Activated T-helper 9 cell treated with anti-CD3 and anti-CD28 coated beads, Interleukin-2, amount 50 U/mL, for 16 hours (primary cell): ENCODE measurements around the gene PDE4B.
"Not testable (repeated sequence)": the region's sequence is repeated elsewhere in the genome, so short reads cannot be mapped to it uniquely, and the experiment has no call there.

ENCODE experiments used
- DNase-seq: peaks from one replicate; pipeline ENCODE4 v3.0.0-alpha.2; 2020; ENCODE audit warnings: low read depth

Gene PDE4B

DNA sequence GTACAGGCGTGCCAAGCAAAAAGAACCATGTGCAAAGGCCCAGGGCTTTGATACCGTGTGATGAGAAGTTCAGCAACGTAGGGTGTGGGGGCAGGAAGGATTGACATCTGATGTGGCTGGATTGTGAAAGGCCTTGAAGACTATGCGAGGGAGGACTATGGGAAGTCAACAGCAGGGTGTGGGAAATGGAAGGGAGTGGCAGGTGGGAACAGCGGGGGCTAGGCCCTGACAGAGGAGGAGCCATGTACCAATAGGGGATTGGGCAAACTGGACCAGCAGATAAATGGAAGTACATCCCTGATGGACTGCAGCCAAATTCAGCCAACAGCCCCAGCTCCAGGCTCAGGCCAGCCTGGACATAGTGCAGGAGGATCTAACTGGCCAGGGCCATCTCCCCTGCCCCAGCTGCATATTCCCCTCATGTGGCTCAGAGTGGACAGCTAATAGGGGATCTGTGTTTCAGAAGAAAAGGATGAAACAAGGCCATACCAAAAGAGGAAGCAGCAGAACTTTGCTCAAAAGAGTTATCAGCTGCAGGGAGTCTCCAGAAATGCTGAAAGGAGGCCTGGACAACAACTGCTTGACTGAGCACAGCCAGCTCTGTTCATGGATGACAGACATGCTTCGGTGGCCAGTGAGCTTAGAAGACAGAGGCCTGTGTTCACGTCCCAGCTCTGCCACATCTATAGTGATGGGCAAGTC lies 601.0 kb downstream of the PDE4B start:
- no peak for DNase-seq

DNA sequence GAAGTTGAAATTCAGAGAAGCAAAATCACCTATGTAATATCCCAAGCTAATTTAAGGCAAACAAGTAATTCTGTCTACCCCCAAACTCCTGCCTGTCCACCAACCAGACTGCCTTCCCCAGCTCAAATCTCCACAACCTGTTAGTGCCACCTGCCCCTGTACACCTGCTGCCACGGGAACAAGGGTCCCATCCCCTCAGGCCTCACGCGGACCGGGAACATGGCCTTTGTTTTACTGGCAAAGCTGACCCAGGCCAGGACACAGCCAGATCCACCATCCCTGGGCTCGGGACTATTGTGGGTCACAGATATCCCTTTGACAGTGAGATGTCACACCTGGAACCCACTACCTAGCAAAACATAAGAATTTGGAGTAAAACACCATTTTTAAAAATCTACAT lies 601.9 kb downstream of the PDE4B start:
- DNase-seq, result no peak

DNA sequence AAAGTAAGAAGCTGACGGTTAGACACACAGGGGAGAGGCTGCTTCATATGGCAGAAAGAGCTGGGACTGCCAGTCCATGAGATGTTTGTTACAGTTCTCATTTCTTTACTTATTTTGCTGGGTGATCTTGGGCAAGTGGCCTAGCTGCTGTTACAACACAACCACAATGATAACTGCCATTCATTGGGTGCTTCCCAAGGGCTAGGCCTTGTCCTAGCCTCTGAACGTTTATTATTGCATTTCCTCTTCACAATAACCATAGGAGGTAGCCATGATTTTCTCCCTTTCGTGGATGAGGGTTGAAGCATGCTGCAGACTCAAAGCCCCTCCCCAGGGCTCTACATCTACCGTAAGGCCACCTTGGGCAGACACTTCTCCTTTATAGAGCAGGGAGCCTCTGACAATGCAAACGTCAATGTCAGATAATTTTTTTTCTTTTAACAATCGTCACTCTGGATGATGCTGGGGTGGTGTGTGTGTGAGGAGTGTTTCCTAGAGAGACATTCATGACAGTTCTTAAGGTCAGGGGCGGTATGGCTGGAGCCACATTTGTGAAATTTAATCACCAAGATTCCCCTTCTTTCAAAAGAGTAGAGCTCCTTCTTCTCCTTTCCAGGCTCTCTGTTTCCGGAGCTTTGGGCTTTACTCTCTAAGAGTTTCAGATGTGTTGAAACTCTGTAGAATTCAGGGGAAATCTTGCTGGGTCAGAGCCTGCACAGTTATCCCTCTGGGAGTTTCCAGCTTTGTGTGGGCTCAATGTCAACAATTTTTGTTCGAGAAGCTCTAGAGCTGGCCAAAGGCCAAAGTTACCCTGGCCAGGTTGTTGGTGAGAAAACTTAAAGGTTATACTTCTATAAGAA lies 602.7 kb downstream of the PDE4B start:
- DNase-seq, result no peak

GRCh38 chr1:66396212-66396890 lies 603.7 kb downstream of the PDE4B start:
- DNase-seq, result no peak

DNA sequence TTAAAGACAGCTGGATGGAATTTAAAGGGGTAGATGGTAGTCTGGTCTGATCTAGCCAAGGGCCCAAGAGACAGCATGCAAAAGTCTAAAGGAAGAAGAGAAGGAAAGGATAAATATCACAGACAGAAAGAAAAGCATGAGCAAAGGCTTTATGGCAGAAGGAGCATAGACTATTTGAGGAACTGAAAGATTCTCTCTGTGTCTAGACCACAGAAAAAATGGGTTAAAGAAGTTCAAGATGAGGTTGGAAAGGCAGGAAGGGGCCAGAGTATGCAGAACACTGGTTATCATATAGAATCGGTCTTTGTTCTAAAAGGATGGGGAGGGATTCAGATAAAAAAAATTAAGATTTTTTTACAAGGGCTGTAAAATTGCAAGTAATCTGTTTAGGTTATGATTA lies 604.5 kb downstream of the PDE4B start:
- no peak for DNase-seq

DNA sequence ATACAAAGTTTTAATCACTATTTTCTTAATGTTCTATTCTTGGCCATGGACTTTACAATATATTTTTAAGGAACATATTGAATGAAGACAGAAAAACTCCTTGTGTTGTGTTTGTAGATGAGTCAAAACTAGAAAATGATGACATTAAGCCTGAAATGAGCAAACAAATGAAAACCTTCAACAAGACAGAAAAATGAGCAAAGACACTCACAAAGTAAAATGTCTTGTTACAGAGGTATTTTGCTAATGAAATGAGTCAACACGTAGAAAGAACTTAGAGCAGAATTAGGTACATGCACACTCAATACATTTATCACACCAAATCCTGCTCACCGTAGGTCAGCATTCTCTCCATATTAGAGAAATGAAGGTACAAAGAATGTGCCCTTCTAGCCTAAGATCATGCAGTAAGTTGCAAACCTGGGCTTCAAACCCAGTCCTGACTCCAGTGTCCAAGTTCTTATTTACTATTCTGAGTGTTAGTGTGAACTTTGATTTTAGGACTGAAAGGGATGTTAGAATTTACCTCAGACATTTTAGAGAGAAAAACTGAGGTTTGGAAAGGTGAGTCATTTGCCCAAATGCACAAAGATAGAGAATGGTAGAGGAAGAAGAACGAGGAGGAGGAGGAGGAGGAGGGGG lies 607.3 kb downstream of the PDE4B start:
- no peak for DNase-seq

DNA sequence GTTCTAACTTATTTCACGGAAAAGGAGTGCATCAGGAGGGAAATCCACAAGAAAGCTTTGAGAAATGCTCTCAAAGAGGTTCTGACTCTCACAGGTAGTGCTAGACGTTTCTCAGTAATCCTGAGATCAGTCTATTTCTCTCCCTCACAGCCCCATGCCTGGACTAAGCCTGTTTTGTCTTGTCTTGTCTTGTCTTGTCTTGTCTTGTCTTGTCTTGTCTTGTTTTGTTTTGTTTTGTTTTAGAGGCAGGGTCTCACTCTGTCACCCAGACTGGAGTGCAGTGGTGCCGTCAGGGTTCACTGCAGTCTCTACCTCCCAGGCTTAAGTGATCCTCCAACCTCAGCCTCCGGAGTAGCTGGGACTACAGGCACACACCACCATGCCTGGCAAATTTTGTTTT lies 608.0 kb downstream of the PDE4B start:
- no peak for DNase-seq

DNA sequence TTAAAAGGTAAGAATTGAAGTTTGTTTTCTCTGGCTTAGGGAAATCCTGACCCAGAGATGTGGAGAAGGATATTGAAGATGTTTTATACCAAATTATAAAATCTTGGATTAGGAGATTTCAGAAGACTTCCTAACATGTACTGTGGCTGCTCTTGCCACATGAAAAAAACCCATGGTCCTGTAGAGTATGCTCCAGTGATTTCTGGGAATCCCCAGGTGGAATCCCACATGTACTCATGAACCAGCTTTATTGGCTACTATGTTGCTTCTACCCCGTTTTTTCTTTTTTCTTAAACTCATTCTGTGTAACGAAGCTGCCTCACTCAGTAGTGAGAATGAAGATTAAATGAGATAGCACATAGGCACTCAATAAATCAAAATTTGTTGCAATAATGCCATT lies 608.5 kb downstream of the PDE4B start:
- no peak for DNase-seq

GRCh38 chr1:66402194-66402593 lies 609.5 kb downstream of the PDE4B start:
- no peak for DNase-seq

DNA sequence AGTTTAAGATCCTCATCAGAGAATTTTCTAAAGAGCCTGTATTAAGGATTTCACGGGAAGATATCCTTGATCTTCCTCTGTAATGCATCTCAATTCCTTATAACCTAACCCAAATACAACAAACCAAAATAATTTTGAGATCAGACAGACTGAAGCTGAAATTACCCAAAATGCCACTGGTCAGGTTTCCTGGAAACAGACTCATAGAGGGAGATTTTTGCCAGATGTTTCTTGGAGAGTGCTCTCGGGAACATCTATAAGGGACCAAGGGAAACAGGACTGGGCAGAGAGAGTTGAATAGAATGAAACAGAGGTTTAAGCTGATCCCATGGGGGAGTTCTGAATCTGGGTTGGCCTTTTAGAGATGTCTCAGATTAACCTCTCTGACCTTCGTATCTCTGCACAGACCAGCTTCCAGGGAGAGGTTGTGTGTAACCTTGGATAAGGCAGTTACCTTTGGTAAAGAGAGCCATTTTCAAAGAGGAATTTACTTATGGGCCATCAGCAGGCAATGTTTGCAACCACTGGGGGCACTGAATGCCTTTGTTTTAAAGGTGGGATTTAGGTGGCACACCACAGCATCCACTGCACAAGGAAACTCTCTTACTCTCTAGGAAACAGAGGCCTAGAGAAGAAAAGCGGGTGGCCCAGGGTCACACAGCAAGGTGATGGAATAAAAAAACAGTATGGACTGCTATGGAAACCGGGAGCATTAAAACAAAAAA lies 610.5 kb downstream of the PDE4B start:
- no peak for DNase-seq

DNA sequence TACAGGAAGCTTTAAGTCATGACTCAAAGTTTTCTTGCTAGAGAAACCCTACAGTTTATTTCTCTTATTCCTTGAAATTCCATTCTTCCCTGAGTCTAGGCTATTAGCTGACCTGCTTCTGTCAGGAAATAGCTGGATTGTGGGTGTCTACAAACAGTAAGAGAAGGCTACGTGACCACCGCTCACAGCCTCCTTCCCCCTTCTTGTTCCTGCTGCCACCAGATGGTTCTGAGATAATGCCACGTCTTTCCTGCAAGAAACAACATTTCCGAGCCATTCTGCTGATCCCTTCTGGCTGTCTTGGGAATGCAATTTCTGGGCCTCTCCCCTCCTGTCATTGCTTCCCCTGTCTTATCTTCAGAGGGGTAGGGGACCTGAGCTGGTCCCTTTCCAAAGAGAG lies 612.4 kb downstream of the PDE4B start:
- no peak for DNase-seq

DNA sequence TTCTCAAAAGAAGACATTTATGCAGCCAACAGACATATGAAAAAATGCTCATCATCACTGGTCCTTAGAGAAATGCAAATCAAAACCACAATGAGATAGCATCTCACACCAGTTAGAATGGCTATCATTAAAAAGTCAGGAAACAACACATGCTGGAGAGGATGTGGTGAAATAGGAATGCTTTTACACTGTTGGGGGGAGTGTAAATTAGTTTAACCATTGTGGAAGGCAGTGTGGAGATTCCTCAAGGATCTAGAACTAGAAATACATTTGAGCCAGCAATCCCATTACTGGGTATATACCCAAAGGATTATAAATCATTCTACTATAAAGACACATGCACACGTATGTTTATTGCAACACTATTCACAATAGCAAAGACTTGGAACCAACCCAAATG lies 618.8 kb downstream of the PDE4B start:
- DNase-seq, result not testable (repeated sequence)

- DNase-seq, result no peak
Measured at GRCh38 chr1:66412704-66413103, 620.0 kb downstream of the PDE4B start.

DNA sequence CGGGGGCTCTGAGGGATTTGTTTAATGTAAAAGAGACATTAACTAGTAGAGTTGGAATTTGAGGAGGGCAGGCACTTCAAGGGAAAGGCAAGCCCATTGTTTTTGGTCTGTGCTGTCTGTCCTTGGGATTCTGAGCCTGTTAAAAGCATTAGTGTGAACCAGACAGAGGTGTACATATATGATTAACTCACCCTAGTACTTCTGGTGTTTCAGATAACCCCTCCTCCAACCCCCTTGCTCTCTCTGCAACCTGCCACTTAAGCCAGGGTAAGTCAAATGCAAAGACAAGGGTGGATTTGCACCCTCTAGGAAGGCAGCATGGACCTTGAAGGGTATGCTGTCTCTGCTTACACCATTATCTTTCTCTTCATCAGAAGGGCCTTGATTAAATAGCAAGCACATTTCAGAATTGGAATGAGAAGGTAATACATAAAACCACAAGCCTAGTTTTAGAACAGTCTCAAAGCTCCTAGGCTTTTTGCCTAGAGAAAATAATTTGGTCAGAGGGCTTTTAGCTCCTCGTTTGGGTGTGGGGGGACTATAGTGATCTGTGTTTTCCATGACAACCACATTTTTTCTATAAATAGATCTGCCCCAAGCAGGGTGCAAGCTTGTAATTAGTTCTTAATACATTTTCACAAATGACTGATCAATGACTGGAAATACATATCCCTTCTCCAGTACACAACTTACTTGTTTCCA lies 620.6 kb downstream of the PDE4B start:
- DNase-seq, result no peak

DNA sequence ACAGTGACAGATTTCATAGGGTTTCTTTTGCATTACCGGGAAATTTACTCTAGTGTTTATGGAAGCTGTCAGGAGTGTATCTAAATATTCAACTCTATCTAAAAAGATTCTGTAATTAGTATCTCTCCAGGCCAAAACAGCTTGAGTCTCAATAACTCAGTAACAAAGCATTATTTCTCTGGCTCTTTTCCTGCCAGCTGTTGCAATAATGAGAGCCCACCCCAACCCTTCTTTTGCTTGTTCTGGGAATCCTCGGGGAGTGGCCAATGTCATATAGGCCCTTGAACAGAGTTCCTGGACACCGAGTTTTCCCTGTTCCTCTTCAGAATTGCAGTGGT lies 621.1 kb downstream of the PDE4B start:
- DNase-seq, result no peak

GRCh38 chr1:66415281-66415680 lies 622.6 kb downstream of the PDE4B start:
- DNase-seq, result no peak

DNA sequence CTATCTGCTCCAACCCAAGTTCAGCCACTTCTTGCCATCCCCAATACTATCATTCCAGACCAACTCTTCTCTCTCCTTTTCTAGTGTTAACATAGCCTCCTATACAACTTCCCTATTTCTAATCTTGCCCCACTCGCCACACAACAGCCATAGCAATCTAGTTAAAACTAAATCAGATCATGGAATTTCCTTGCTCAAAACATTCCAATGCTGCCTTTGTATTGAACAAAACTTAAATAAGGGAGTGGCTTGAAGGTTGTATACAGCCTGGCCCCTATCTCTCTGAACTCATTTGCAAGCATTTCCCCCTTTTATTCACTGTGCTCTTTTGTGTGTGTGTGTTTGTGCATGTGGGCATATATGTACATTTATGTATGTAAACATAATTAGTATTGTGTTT lies 623.2 kb downstream of the PDE4B start:
- no peak for DNase-seq

DNA sequence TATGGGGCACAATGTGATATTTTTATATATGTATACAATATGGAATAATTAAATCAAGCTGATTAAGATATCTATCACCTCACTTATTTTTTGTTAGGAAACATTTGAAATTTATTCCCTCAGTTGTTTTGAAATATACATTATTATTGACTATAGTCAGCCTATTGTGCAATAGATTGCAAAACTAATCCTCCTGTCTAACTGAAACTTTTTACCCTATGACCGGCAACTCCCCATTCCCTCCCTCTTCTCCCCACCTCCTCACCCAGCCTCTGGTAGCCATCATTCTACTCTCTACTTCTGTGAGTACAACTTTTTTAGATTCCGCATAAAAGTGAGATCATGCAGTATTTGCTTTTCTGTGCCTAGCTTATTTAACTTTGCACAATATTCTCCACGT lies 623.6 kb downstream of the PDE4B start:
- no peak for DNase-seq

- DNase-seq, result no peak
Measured at GRCh38 chr1:66418021-66418420, 625.3 kb downstream of the PDE4B start.

GRCh38 chr1:66420171-66420570 lies 627.5 kb downstream of the PDE4B start:
- not testable (repeated sequence) for DNase-seq

DNA sequence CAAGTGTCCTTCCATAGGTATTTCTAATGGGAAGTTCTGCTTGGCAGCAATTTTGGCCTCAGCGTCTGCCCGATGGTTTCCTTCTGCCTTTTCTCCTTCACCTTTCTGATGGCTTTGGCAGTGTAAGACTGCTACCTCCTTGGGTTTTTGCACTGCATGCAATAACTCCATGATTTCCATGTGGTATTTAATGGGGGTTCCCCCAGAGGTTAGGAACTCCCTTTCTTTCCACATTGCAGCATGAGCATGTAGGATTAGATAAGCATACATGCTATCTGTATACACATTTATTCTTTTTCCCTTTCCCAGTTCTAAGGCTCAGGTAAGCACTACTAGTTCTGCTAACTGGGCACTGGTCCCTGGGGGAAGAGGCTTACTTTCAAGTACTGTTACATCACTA lies 628.2 kb downstream of the PDE4B start:
- not testable (repeated sequence) for DNase-seq
